DND-41 (cell line): ENCODE measurements around the gene APMAP.
"Not testable (repeated sequence)": the region's sequence is repeated elsewhere in the genome, so short reads cannot be mapped to it uniquely, and the experiment has no call there.

ENCODE experiments used
- CTCF ChIP-seq: IDR thresholded peaks from 2 replicates; pipeline ENCODE4 v1.5.1; 2012; ENCODE audit warnings: borderline replicate concordance, low read length, moderate library complexity, mild to moderate bottlenecking; ENCODE audit not compliant: poor library complexity, severe bottlenecking; ENCODE audit errors: extremely low read depth
- EZH2 ChIP-seq: IDR thresholded peaks from 3 replicates; pipeline ENCODE4 v1.6.1; 2012; ENCODE audit warnings: borderline replicate concordance, low read depth, mild to moderate bottlenecking, moderate library complexity, low read length, inconsistent platforms; ENCODE audit not compliant: severe bottlenecking

- not testable (repeated sequence) for TF ChIP-seq CTCF, EZH2
Measured at GRCh38 chr20:24948396-24948938, 44.1 kb downstream of the APMAP start.
